Measurements from ENCODE around the gene PRR3.

PRR3 gene

DNA sequence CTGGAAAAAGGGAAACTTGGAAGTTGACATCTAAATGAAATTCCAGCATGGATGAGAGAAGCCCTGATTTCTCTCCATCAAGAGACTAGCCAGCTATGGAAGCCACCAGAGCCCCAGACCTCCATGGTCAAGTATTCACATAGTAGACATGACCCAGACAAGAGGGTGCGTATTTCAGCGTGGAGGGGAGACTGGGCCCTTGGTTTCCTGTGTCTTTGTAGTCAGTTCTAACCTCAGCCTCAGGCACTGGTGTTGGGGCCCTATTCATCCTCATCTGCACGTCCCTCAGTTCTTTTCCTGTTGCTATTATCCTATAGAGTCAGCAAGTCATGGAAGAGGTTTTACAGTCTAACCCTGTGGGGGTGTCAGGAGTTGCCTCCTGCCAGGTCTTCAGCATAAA lies 13.3 kb upstream of the PRR3 start:
- TF ChIP-seq ZC3H10 (CRISPR knock-in tag; IDR thresholded peaks at IDR 0.05) = no peak
- no peak for TF ChIP-seq ESRRG (CRISPR knock-in tag; IDR thresholded peaks at IDR 0.05)
- no peak for TF ChIP-seq PPARA (CRISPR knock-in tag; IDR thresholded peaks at IDR 0.05; ENCODE audit: borderline replicate concordance)
- ATAC-seq = no peak

DNA sequence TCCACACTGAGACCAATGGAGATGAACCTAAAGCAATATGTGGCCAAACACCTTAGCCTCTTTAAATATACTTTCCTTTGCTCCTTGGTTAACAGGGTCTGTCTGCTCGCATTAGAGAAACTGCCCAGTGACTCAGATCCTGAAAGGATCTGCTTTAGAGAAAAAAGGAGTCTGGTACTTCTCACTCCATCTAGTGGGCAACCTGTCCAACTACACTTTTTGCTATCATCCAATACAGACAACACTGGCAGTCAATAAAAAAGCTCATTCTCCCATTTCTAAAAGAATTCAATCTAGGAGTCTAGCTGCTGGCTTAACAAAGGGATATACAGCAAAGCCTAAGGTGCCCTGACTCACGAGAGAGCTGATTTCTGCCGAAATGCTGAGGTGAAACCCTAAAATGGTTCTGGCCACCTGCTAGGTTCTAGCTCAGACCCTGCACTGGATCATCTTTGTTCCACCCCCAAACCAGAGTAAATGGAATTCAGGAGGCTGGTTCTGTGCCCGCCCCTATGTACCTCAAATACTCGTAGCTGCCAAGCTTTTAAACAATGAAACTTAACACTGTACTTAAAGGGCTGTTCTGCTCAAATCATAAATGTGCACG lies 12.3 kb upstream of the PRR3 start:
- TF ChIP-seq ZNF8 (CRISPR knock-in tag; IDR thresholded peaks at IDR 0.05) (no peak), ZNF70 (CRISPR knock-in tag; IDR thresholded peaks at IDR 0.05) (no peak)
- TF ChIP-seq, protein P1, sequence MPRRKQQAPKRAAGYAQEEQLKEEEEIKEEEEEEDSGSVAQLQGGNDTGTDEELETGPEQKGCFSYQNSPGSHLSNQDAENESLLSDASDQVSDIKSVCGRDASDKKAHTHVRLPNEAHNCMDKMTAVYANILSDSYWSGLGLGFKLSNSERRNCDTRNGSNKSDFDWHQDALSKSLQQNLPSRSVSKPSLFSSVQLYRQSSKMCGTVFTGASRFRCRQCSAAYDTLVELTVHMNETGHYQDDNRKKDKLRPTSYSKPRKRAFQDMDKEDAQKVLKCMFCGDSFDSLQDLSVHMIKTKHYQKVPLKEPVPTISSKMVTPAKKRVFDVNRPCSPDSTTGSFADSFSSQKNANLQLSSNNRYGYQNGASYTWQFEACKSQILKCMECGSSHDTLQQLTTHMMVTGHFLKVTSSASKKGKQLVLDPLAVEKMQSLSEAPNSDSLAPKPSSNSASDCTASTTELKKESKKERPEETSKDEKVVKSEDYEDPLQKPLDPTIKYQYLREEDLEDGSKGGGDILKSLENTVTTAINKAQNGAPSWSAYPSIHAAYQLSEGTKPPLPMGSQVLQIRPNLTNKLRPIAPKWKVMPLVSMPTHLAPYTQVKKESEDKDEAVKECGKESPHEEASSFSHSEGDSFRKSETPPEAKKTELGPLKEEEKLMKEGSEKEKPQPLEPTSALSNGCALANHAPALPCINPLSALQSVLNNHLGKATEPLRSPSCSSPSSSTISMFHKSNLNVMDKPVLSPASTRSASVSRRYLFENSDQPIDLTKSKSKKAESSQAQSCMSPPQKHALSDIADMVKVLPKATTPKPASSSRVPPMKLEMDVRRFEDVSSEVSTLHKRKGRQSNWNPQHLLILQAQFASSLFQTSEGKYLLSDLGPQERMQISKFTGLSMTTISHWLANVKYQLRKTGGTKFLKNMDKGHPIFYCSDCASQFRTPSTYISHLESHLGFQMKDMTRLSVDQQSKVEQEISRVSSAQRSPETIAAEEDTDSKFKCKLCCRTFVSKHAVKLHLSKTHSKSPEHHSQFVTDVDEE (CRISPR knock-in tag; IDR thresholded peaks at IDR 0.05) = no peak
- ATAC-seq = peak; percentile 85

DNA sequence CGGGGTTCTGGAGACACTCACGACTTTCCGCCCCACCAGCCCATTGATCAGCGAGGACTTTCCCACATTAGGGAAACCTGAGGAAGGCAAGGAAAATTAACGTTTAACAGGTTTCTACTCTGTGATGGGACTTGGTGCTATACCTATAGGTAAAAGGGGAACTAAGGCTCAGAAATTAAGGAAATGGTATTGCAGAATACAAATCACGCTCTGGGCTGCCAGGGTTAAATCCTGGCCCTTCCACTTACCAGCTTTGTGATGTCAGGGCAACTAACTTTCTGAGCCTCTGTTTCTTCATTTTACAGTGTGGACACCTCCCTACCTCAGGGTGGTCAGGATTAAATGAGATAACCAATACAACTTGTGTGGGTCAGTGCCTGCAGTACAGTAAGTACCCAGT lies 9.6 kb upstream of the PRR3 start:
- TF ChIP-seq, protein P1 (CRISPR knock-in tag; IDR thresholded peaks at IDR 0.05) = no peak
- TF ChIP-seq BACH2 (CRISPR knock-in tag; IDR thresholded peaks at IDR 0.05; ENCODE audit: borderline replicate concordance) (no peak), TCF4 (CRISPR knock-in tag; IDR thresholded peaks at IDR 0.05; ENCODE audit: borderline replicate concordance) (no peak), ESRRG (CRISPR knock-in tag; IDR thresholded peaks at IDR 0.05) (no peak), ISL1 (CRISPR knock-in tag; IDR thresholded peaks at IDR 0.05) (no peak), ARNTL (CRISPR knock-in tag; IDR thresholded peaks at IDR 0.05; ENCODE audit: borderline replicate concordance, low read depth) (no peak), RARB (CRISPR knock-in tag; IDR thresholded peaks at IDR 0.05) (no peak), ZFP3 (CRISPR knock-in tag; IDR thresholded peaks at IDR 0.05) (no peak), ZC3H10 (CRISPR knock-in tag; IDR thresholded peaks at IDR 0.05) (no peak), OSR1 (CRISPR knock-in tag; IDR thresholded peaks at IDR 0.05) (no peak)
- TF ChIP-seq, protein P2, sequence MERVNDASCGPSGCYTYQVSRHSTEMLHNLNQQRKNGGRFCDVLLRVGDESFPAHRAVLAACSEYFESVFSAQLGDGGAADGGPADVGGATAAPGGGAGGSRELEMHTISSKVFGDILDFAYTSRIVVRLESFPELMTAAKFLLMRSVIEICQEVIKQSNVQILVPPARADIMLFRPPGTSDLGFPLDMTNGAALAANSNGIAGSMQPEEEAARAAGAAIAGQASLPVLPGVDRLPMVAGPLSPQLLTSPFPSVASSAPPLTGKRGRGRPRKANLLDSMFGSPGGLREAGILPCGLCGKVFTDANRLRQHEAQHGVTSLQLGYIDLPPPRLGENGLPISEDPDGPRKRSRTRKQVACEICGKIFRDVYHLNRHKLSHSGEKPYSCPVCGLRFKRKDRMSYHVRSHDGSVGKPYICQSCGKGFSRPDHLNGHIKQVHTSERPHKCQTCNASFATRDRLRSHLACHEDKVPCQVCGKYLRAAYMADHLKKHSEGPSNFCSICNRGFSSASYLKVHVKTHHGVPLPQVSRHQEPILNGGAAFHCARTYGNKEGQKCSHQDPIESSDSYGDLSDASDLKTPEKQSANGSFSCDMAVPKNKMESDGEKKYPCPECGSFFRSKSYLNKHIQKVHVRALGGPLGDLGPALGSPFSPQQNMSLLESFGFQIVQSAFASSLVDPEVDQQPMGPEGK (CRISPR knock-in tag; IDR thresholded peaks at IDR 0.05; ENCODE audit: borderline replicate concordance) = no peak
- TF ChIP-seq, protein P3, sequence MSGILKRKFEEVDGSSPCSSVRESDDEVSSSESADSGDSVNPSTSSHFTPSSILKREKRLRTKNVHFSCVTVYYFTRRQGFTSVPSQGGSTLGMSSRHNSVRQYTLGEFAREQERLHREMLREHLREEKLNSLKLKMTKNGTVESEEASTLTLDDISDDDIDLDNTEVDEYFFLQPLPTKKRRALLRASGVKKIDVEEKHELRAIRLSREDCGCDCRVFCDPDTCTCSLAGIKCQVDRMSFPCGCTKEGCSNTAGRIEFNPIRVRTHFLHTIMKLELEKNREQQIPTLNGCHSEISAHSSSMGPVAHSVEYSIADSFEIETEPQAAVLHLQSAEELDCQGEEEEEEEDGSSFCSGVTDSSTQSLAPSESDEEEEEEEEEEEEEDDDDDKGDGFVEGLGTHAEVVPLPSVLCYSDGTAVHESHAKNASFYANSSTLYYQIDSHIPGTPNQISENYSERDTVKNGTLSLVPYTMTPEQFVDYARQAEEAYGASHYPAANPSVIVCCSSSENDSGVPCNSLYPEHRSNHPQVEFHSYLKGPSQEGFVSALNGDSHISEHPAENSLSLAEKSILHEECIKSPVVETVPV (CRISPR knock-in tag; IDR thresholded peaks at IDR 0.05) = no peak
- TF ChIP-seq, protein P4, sequence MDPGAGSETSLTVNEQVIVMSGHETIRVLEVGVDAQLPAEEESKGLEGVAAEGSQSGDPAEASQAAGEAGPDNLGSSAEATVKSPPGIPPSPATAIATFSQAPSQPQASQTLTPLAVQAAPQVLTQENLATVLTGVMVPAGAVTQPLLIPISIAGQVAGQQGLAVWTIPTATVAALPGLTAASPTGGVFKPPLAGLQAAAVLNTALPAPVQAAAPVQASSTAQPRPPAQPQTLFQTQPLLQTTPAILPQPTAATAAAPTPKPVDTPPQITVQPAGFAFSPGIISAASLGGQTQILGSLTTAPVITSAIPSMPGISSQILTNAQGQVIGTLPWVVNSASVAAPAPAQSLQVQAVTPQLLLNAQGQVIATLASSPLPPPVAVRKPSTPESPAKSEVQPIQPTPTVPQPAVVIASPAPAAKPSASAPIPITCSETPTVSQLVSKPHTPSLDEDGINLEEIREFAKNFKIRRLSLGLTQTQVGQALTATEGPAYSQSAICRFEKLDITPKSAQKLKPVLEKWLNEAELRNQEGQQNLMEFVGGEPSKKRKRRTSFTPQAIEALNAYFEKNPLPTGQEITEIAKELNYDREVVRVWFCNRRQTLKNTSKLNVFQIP (CRISPR knock-in tag; IDR thresholded peaks at IDR 0.05; ENCODE audit: borderline replicate concordance, low read depth) = no peak

DNA sequence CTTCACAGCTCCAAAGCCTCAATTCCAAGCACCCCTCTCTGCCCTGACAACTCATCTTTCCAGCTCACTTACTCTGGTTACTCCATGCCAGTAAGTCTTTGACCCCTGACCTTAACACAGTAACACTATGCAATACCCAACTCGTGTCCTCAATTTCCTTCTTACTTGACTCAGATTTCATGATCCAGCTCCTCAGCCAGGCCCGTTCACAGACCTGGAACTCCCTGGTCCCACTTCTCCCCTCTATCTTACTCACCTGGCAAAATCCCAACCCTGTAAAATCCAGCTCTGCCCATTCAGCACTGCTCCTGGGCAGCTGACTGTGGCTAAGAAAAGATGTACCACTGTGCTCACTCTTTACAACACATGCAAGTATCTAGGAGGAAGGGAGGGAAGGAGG lies 8.7 kb upstream of the PRR3 start:
- no peak for ATAC-seq
- TF ChIP-seq ZC3H10 (CRISPR knock-in tag; IDR thresholded peaks at IDR 0.05) (no peak), OSR1 (CRISPR knock-in tag; IDR thresholded peaks at IDR 0.05) (no peak), SNAI2 (CRISPR knock-in tag; IDR thresholded peaks at IDR 0.05) (no peak), ARNTL (CRISPR knock-in tag; IDR thresholded peaks at IDR 0.05; ENCODE audit: borderline replicate concordance, low read depth) (no peak), TOX (CRISPR knock-in tag; IDR thresholded peaks at IDR 0.05; ENCODE audit: borderline replicate concordance) (no peak), TCF4 (CRISPR knock-in tag; IDR thresholded peaks at IDR 0.05; ENCODE audit: borderline replicate concordance) (no peak), GLIS3 (CRISPR knock-in tag; IDR thresholded peaks at IDR 0.05) (no peak), ISL1 (CRISPR knock-in tag; IDR thresholded peaks at IDR 0.05) (no peak), PPARA (CRISPR knock-in tag; IDR thresholded peaks at IDR 0.05; ENCODE audit: borderline replicate concordance) (no peak), BACH2 (CRISPR knock-in tag; IDR thresholded peaks at IDR 0.05; ENCODE audit: borderline replicate concordance) (no peak)
- TF ChIP-seq, protein P3 (CRISPR knock-in tag; IDR thresholded peaks at IDR 0.05) = no peak

More for the DNA sequence above, 9.6 kb upstream of the PRR3 start:
- no peak for ATAC-seq
